Body of pancreas (tissue), 4 donors: ENCODE results near the gene TMEM39A. TPM values are rescaled to one million over a fixed set of nuclear protein-coding genes. Genes with fewer than 3 reads are reported as not detected.

Source experiments
- ATAC-seq: fragments of 150-250 bp; one replicate; pipeline ENCODE4 v1.9.1; 2016
- DNase-seq, 4 donors: peaks; one replicate each; pipeline ENCODE4 v3.0.0-alpha.2; 2019
- H3K27ac ChIP-seq, 4 donors: fragments of 200-600 bp; sonication (generic); 1 replicate in 3 of 4; 2 replicates in 1 of 4; pipeline versions ENCODE4 v1.5.1 to v1.6.1; 2016 to 2019; ENCODE audit warnings: mild to moderate bottlenecking in 1 of 4, mixed read lengths in 1 of 4, moderate library complexity in 1 of 4
- H3K27me3 ChIP-seq, 2 donors: fragments of 200-600 bp; sonication (generic); one replicate each; pipeline ENCODE4 v1.6.0; 2016; ENCODE audit warnings: mild to moderate bottlenecking in 1 of 2
- H3K36me3 ChIP-seq, 2 donors: fragments of 200-600 bp; sonication (generic); replicated peaks in 1 of 2; 2 replicates each; pipeline ENCODE4 v1.5.1; 2016; ENCODE audit warnings: low read depth in 2 of 2; ENCODE audit not compliant: insufficient read depth in 1 of 2
- H3K4me1 ChIP-seq: fragments of 200-600 bp; sonication (generic); one replicate; pipeline ENCODE4 v1.6.0; 2016
- H3K4me3 ChIP-seq, 2 donors: fragments of 200-600 bp; sonication (generic); 1 replicate in 1 of 2; 2 replicates in 1 of 2; pipeline ENCODE4 v1.5.1; 2016 to 2019
- H3K9me3 ChIP-seq, 3 donors: fragments of 200-600 bp; sonication (generic); 1 replicate in 2 of 3; 2 replicates in 1 of 3; pipeline ENCODE4 v1.5.1; 2016
- CTCF ChIP-seq, 7 experiments: fragments of 450-650 bp in 4 of 7; fragments of 200-600 bp in 3 of 7; sonication (generic) in 3 of 7; IDR thresholded peaks; one replicate each; pipeline ENCODE4 v1.5.1; 2016 to 2019; ENCODE audit warnings: antibody characterized with exemption in 7 of 7
- POLR2A ChIP-seq, 3 donors: fragments of 450-650 bp; IDR thresholded peaks; one replicate each; pipeline ENCODE4 v1.6.1; 2016; ENCODE audit warnings: antibody characterized with exemption in 3 of 3, mild to moderate bottlenecking in 2 of 3
- WGBS, 2 donors: methylation state at CpG; one replicate each; pipeline ENCODE4 v1.1.5; 2017; 5-methylcytosine and 5-hydroxymethylcytosine counted together
- intact Hi-C: fragments of 100-400 bp; cut with DNase I; formaldehyde crosslinking; loops from one replicate; pipeline ENCODE4 v1.15.1; 2023
- total RNA-seq, 2 donors: library from RNA; depleted of rRNA; stranded (reverse); fragments of >200 nt; gene quantifications; one replicate each; pipeline ENCODE4 v1.1.0, GENCODE V29; 2016

TMEM39A gene
- total RNA-seq, 2 donors from 2014 or later = 50.1 to 85.4 TPM

GRCh38 chr3:119380697-119381096, 82.7 kb downstream of the TMEM39A start:
- intact Hi-C loops = no loop called here
- WGBS, 2 donors = 18 to 48% methylated on average over 3 of the region's 3 CpGs
- ATAC-seq = no peak

More at GRCh38 chr3:119380697-119381096, 82.7 kb downstream of the TMEM39A start:
- Histone ChIP-seq H3K27me3 (no peaks in the 10 kb centered on the region), H3K36me3 (no peaks in the 10 kb centered on the region), H3K4me1 (peaks cover 15% of the 10 kb centered on the region), H3K27ac (no peak overlapping the region), H3K9me3 (no peaks in the 10 kb centered on the region), H3K4me3 (no peak overlapping the region)
- peak; percentile 42 to 65 (median 61) for DNase-seq
- peak; percentile 11 to 46 (median 29) for TF ChIP-seq CTCF (IDR thresholded peaks at IDR 0.05)
- TF ChIP-seq POLR2A (IDR thresholded peaks at IDR 0.05) = no peak

Other genes starting within 250 kb of the TMEM39A start
- 10 to 100 TPM; 12.5 to 14.8 TPM for gene B4GALT4, start 222.7 kb downstream of the TMEM39A start, total RNA-seq
- 1 to 10 TPM; 5.7 to 7.9 TPM for gene ARHGAP31, start 169.2 kb downstream of the TMEM39A start, total RNA-seq
- gene POGLUT1, start 5.3 kb upstream of the TMEM39A start, total RNA-seq = 10 to 100 TPM in 1 of 2 donors, 1 to 10 TPM in 1; 7.8 to 15.5 TPM
- 10 to 100 TPM; 15.6 to 33.0 TPM for gene TIMMDC1, start 34.9 kb upstream of the TMEM39A start, total RNA-seq
- under 1 TPM in 1 of 2 donors, not detected in 1; 0.26 TPM for gene CD80, start 96.0 kb upstream of the TMEM39A start, total RNA-seq
- 1 to 10 TPM; 3.0 to 6.5 TPM for gene ADPRH, start 115.9 kb upstream of the TMEM39A start, total RNA-seq
- 1 to 10 TPM in 1 of 2 donors, not detected in 1; 4.4 TPM for gene PLA1A, start 134.3 kb upstream of the TMEM39A start, total RNA-seq
- under 1 TPM; 0.78 to 0.99 TPM for gene POPDC2, start 197.0 kb upstream of the TMEM39A start, total RNA-seq
- gene COX17, start 213.8 kb upstream of the TMEM39A start, total RNA-seq = 10 to 100 TPM; 13.8 to 29.6 TPM
- gene CFAP91, start 239.4 kb upstream of the TMEM39A start, total RNA-seq = 10 to 100 TPM; 21.5 to 47.8 TPM